ENCODE data around the gene SOBP.

GRCh38 chr6:107703606-107704005, 213.7 kb downstream of the SOBP start:
- TF ChIP-seq CTCF (conservative IDR thresholded peaks at IDR 0.05) (no peak), EZH2 (IDR thresholded peaks at IDR 0.05; ENCODE audit: low read depth) (no peak)

All from PC-9 (cell line).